ENCODE data around the gene MBP. TPM values are rescaled to one million over a fixed set of nuclear protein-coding genes. Genes with fewer than 3 reads are reported as not detected.

The MBP gene
- total and polyA plus RNA-seq, 10 of the 15 experiments (the other 5 are each of a cell fraction or from before 2014, with no cell fraction given), result 12.2 to 67.8 (median 42.1) TPM

GRCh38 chr18:77100751-77101355 is 31.7 kb downstream of the MBP start:
- peak overlapping the region; percentile 56 for H3K4me3 ChIP-seq
- H3K79me2 ChIP-seq (ENCODE audit: control insufficient read depth, insufficient read depth, low read length), result peaks cover 53% of the 10 kb centered on the region
- H3K27me3 ChIP-seq (replicated peaks in 1 of 2; ENCODE audit: control insufficient read depth in 2 of 2, insufficient read depth in 2 of 2, low read length in 1 of 2), result no peaks in the 10 kb centered on the region
- H3K36me3 ChIP-seq (ENCODE audit: control insufficient read depth in 2 of 2, insufficient read depth in 2 of 2, low read length in 1 of 2), result peaks cover 13 to 14% of the 10 kb centered on the region in 2 experiments
- peak overlapping the region; percentile 99 for H3K27ac ChIP-seq (ENCODE audit: control insufficient read depth, insufficient read depth)
- ATAC-seq (no peak), FAIRE-seq (no peak), DNase-seq (ENCODE audit: low read depth, low spot score) (no peak)
- WGBS (ENCODE audit: insufficient coverage, insufficient replicate concordance, low lambda C conversion rate, missing lambda C conversion rate), result 16% methylated on average over 8 of the region's 8 CpGs
- H2AFZ ChIP-seq (ENCODE audit: control insufficient read depth, low read depth, low read length), result no peak overlapping the region
- POLR2A ChIA-PET, result interaction anchor here (0.8 to 2.9 kb wide), 7 partner anchors 14 to 39 kb away, joined by 3 to 45 read pairs (median 16); partner anchors contain the start of gene MBP
- peak overlapping the region; percentile 99 for H3K4me2 ChIP-seq (ENCODE audit: control insufficient read depth, insufficient read depth)
- no TSS peak for BruUV-seq (replicated peaks)
- no peaks in the 10 kb centered on the region; the same call in 2 of the 3 replicates for H3K9me3 ChIP-seq (replicated peaks; ENCODE audit: control insufficient read depth, insufficient read depth, low read length)
- RAD21 ChIA-PET (ENCODE audit: unreplicated experiment), result interaction anchor here (0.6 to 6.0 kb wide), 11 partner anchors 22 to 351 kb away, joined by 3 to 73 read pairs (median 4); partner anchors contain the start of gene MBP
- SMC1A ChIA-PET (ENCODE audit: uncharacterized antibody, unreplicated experiment), result interaction anchor here (1.0 to 3.1 kb wide), 11 partner anchors 10 to 100 kb away, joined by 3 to 57 read pairs (median 6); partner anchors contain the start of gene MBP
- intact Hi-C loops (cut with micrococcal nuclease; ENCODE audit: unreplicated experiment) (no loop called here), in situ Hi-C loops (cut with MboI) (loop anchor here (25.0 kb wide), 1 partner anchor 1889 kb away; the partner anchor contains the start of genes PTGR3 and TSHZ1)
- H3K9ac ChIP-seq (ENCODE audit: control insufficient read depth, insufficient read depth, low read length), result peak overlapping the region; percentile 84
- H4K20me1 ChIP-seq (ENCODE audit: control insufficient read depth, insufficient read depth), result no peaks in the 10 kb centered on the region
- CTCF ChIA-PET, result interaction anchor here (0.6 to 3.3 kb wide), 8 partner anchors 16 to 298 kb away, joined by 4 to 18 read pairs (median 8); no protein-coding TSS in a partner anchor
- no peak for TF ChIP-seq ZNF24 (IDR thresholded peaks at IDR 0.05)
- TF ChIP-seq STAT3 (IDR thresholded peaks at IDR 0.05; ENCODE audit: low read depth, low read length), result no peak
- no peak for TF ChIP-seq FOXM1 (IDR thresholded peaks at IDR 0.05; ENCODE audit: low read depth, low read length)
- TF ChIP-seq LARP7 (IDR thresholded peaks at IDR 0.05), result no peak
- TF ChIP-seq RFX5 (IDR thresholded peaks at IDR 0.05; ENCODE audit: low read depth, low read length), result no peak
- peak; percentile 16; the same call in 1 of the 2 replicates for TF ChIP-seq RUNX3 (IDR thresholded peaks at IDR 0.05; ENCODE audit: low read length)
- TF ChIP-seq NFXL1 (IDR thresholded peaks at IDR 0.05; ENCODE audit: borderline replicate concordance), result no peak
- no peak for TF ChIP-seq BMI1 (IDR thresholded peaks at IDR 0.05; ENCODE audit: borderline replicate concordance)
- TF ChIP-seq CUX1 (IDR thresholded peaks at IDR 0.05; ENCODE audit: insufficient replicate concordance, low read depth, low read length), result no peak
- peaks cover 78% of the 10 kb centered on the region for H3K4me1 ChIP-seq (ENCODE audit: control insufficient read depth, insufficient read depth, low read length)

All from GM12878 (cell line).